ENCODE data around the gene PHF21A.
"Not testable (repeated sequence)": the region's sequence is repeated elsewhere in the genome, so short reads cannot be mapped to it uniquely, and the experiment has no call there.

The PHF21A gene

GRCh38 chr11:46117842-46118241, 3.4 kb downstream of the PHF21A start:
- ATAC-seq: no peak
- TF ChIP-seq ZFP30 (CRISPR knock-in tag; IDR thresholded peaks at IDR 0.05): no peak
- no peak for TF ChIP-seq TCF4 (CRISPR knock-in tag; IDR thresholded peaks at IDR 0.05; ENCODE audit: borderline replicate concordance)
- no peak for TF ChIP-seq BACH2 (CRISPR knock-in tag; IDR thresholded peaks at IDR 0.05; ENCODE audit: borderline replicate concordance)
- TF ChIP-seq ISL1 (CRISPR knock-in tag; IDR thresholded peaks at IDR 0.05): no peak
- TF ChIP-seq SNAI2 (CRISPR knock-in tag; IDR thresholded peaks at IDR 0.05): no peak
- TF ChIP-seq POU6F1 (CRISPR knock-in tag; IDR thresholded peaks at IDR 0.05; ENCODE audit: borderline replicate concordance, low read depth): no peak
- no peak for TF ChIP-seq TOX (CRISPR knock-in tag; IDR thresholded peaks at IDR 0.05; ENCODE audit: borderline replicate concordance)
- no peak for TF ChIP-seq CSRNP3 (CRISPR knock-in tag; IDR thresholded peaks at IDR 0.05)
- no peak for TF ChIP-seq TSHZ2 (CRISPR knock-in tag; IDR thresholded peaks at IDR 0.05)

GRCh38 chr11:46116712-46117037, 4.6 kb downstream of the PHF21A start:
- not testable (repeated sequence) for ATAC-seq

- TF ChIP-seq TOX (CRISPR knock-in tag; IDR thresholded peaks at IDR 0.05; ENCODE audit: borderline replicate concordance): no peak
- no peak for TF ChIP-seq ARNTL (CRISPR knock-in tag; IDR thresholded peaks at IDR 0.05; ENCODE audit: borderline replicate concordance, low read depth)
- TF ChIP-seq BACH2 (CRISPR knock-in tag; IDR thresholded peaks at IDR 0.05; ENCODE audit: borderline replicate concordance): no peak
- no peak for TF ChIP-seq POU6F1 (CRISPR knock-in tag; IDR thresholded peaks at IDR 0.05; ENCODE audit: borderline replicate concordance, low read depth)
- TF ChIP-seq ZFP30 (CRISPR knock-in tag; IDR thresholded peaks at IDR 0.05): no peak
- no peak for TF ChIP-seq TSHZ2 (CRISPR knock-in tag; IDR thresholded peaks at IDR 0.05)
- TF ChIP-seq ZNF565 (CRISPR knock-in tag; conservative IDR thresholded peaks at IDR 0.05; ENCODE audit: low read depth): no peak
- TF ChIP-seq OSR1 (CRISPR knock-in tag; IDR thresholded peaks at IDR 0.05): no peak
- TF ChIP-seq ZC3H10 (CRISPR knock-in tag; IDR thresholded peaks at IDR 0.05): no peak
- no peak for TF ChIP-seq ZFP3 (CRISPR knock-in tag; IDR thresholded peaks at IDR 0.05)
- no peak for TF ChIP-seq ISL1 (CRISPR knock-in tag; IDR thresholded peaks at IDR 0.05)
- no peak for TF ChIP-seq RARB (CRISPR knock-in tag; IDR thresholded peaks at IDR 0.05)
- TF ChIP-seq CSRNP3 (CRISPR knock-in tag; IDR thresholded peaks at IDR 0.05): no peak
- ATAC-seq: no peak
These were observed 5.1 kb downstream of the PHF21A start for GRCh38 chr11:46116007-46116711.

Measured in SK-N-SH treated with all-trans-retinoic acid at 6 μM for 48 hours (cell line).